ENCODE data around the gene GPC6. TPM values are rescaled to one million over a fixed set of nuclear protein-coding genes. Genes with fewer than 3 reads are reported as not detected.

GPC6 gene
- total and polyA plus RNA-seq, 2 donors (not counting 1 experiment from before 2014, with no cell fraction given) = not detected

- TF ChIP-seq EZH2 (IDR thresholded peaks at IDR 0.05; ENCODE audit: borderline replicate concordance, insufficient read depth, low read depth, low read length, poor library complexity, severe bottlenecking) = no peak
- no peak for TF ChIP-seq CTCF (IDR thresholded peaks at IDR 0.05)
- POLR2A ChIA-PET = no interaction called here
These were observed 193.6 kb downstream of the GPC6 start for GRCh38 chr13:93420206-93420605.

GRCh38 chr13:93420887-93421286 lies 194.3 kb downstream of the GPC6 start:
- Histone ChIP-seq H3K4me3 (ENCODE audit: control extremely low read depth in 1 of 5, extremely low read depth in 1 of 5, insufficient read depth in 1 of 5, low read depth in 2 of 5, low read length in 4 of 5) (no peak overlapping the region), H3K36me3 (replicated peaks in 1 of 2; ENCODE audit: control extremely low read depth in 1 of 2, control insufficient read depth in 1 of 2, extremely low read depth in 1 of 2, insufficient read depth in 2 of 2, low read length in 1 of 2) (no peaks in the 10 kb centered on the region), H4K20me1 (ENCODE audit: control insufficient read depth, insufficient read depth, low read length, poor library complexity, severe bottlenecking) (no peaks in the 10 kb centered on the region), H3K79me2 (ENCODE audit: control insufficient read depth, insufficient read depth, low read length) (no peaks in the 10 kb centered on the region), H3K27me3 (replicated peaks in 1 of 4; ENCODE audit: control extremely low read depth in 1 of 4, control insufficient read depth in 3 of 4, insufficient read depth in 4 of 4, low read length in 3 of 4) (no peaks in the 10 kb centered on the region), H3K27ac (ENCODE audit: low read length in 2 of 2) (no peak overlapping the region), H3K9ac (ENCODE audit: low read length) (no peak overlapping the region), H3K9me3 (ENCODE audit: control extremely low read depth in 1 of 3, control insufficient read depth in 2 of 3, insufficient read depth in 1 of 3, low read length in 2 of 3) (peaks cover 0 to 4% (median 0%) of the 10 kb centered on the region in 3 donors), H3K4me2 (replicated peaks; ENCODE audit: low read depth, low read length, poor library complexity, severe bottlenecking) (no peak overlapping the region), H3K4me1 (ENCODE audit: control insufficient read depth in 2 of 2, insufficient read depth in 2 of 2, low read length in 2 of 2) (no peaks in the 10 kb centered on the region), H2AFZ (ENCODE audit: insufficient read depth, low read depth, low read length, poor library complexity, severe bottlenecking) (no peak overlapping the region)
- ChIA-PET POLR2A (no interaction called here), CTCF (no interaction called here)
- DNase-seq = no peak
- Mint-ChIP-seq H3K9me3 (ENCODE audit: insufficient read depth) (peaks cover 2% of the 10 kb centered on the region), H3K27ac (no peak overlapping the region), H3K4me1 (no peaks in the 10 kb centered on the region), H3K27me3 (no peaks in the 10 kb centered on the region), H3K4me3 (no peak overlapping the region)
- no peak for ATAC-seq (ENCODE audit: low read depth)
- TF ChIP-seq CTCF (IDR thresholded peaks at IDR 0.05) (no peak), EZH2 (IDR thresholded peaks at IDR 0.05; ENCODE audit: borderline replicate concordance, insufficient read depth, low read depth, low read length, poor library complexity, severe bottlenecking) (no peak)
- WGBS (ENCODE audit: insufficient coverage) = 91% methylated on average over 6 of the region's 6 CpGs
- intact Hi-C loops (cut with micrococcal nuclease) = no loop called here

More at GRCh38 chr13:93420206-93420605, 193.6 kb downstream of the GPC6 start:
- no peaks in the 10 kb centered on the region for H3K27me3 Mint-ChIP-seq
- no peak overlapping the region for H3K4me3 Mint-ChIP-seq
- H2AFZ ChIP-seq (ENCODE audit: insufficient read depth, low read depth, low read length, poor library complexity, severe bottlenecking) = no peak overlapping the region
- DNase-seq (no peak), ATAC-seq (ENCODE audit: low read depth) (no peak)
- CTCF ChIA-PET = no interaction called here
- H3K4me1 Mint-ChIP-seq = no peaks in the 10 kb centered on the region
- no peaks in the 10 kb centered on the region for H3K36me3 ChIP-seq (replicated peaks in 1 of 2; ENCODE audit: control extremely low read depth in 1 of 2, control insufficient read depth in 1 of 2, extremely low read depth in 1 of 2, insufficient read depth in 2 of 2, low read length in 1 of 2)
- no peaks in the 10 kb centered on the region for H4K20me1 ChIP-seq (ENCODE audit: control insufficient read depth, insufficient read depth, low read length, poor library complexity, severe bottlenecking)
- no peak overlapping the region for H3K4me3 ChIP-seq (ENCODE audit: control extremely low read depth in 1 of 5, extremely low read depth in 1 of 5, insufficient read depth in 1 of 5, low read depth in 2 of 5, low read length in 4 of 5)
- H3K27ac ChIP-seq (ENCODE audit: low read length in 2 of 2) = no peak overlapping the region
- intact Hi-C loops (cut with micrococcal nuclease) = no loop called here
- 45% methylated on average over 1 of the region's 1 CpG for WGBS (ENCODE audit: insufficient coverage)
- H3K9me3 ChIP-seq (ENCODE audit: control extremely low read depth in 1 of 3, control insufficient read depth in 2 of 3, insufficient read depth in 1 of 3, low read length in 2 of 3) = peaks cover 0 to 4% (median 0%) of the 10 kb centered on the region in 3 donors
- H3K79me2 ChIP-seq (ENCODE audit: control insufficient read depth, insufficient read depth, low read length) = no peaks in the 10 kb centered on the region
- H3K27ac Mint-ChIP-seq = no peak overlapping the region
- H3K4me1 ChIP-seq (ENCODE audit: control insufficient read depth in 2 of 2, insufficient read depth in 2 of 2, low read length in 2 of 2) = no peaks in the 10 kb centered on the region
- no peak overlapping the region for H3K4me2 ChIP-seq (replicated peaks; ENCODE audit: low read depth, low read length, poor library complexity, severe bottlenecking)
- H3K27me3 ChIP-seq (replicated peaks in 1 of 4; ENCODE audit: control extremely low read depth in 1 of 4, control insufficient read depth in 3 of 4, insufficient read depth in 4 of 4, low read length in 3 of 4) = no peaks in the 10 kb centered on the region
- H3K9me3 Mint-ChIP-seq (ENCODE audit: insufficient read depth) = peaks cover 2% of the 10 kb centered on the region
- no peak overlapping the region for H3K9ac ChIP-seq (ENCODE audit: low read length)

All from B cell (primary cell).